HepG2 (cell line): ENCODE results near the gene ELMOD3. TPM values are rescaled to one million over a fixed set of nuclear protein-coding genes. Genes with fewer than 3 reads are reported as not detected.
A peak's percentile ranks its signal among the peaks of the same experiment; 100 is the strongest.

Experiments used
- DBP ChIP-seq: sonication (generic); formaldehyde crosslinking; IDR thresholded peaks from 2 replicates; pipeline ENCODE4 v1.4.0; 2020; ENCODE audit warnings: missing genetic modification reagents; ENCODE audit errors: not compliant biosample characterization
- DMAP1 ChIP-seq: IDR thresholded peaks from 2 replicates; pipeline ENCODE4 v1.6.1; 2016
- DR1 ChIP-seq: sonication (generic); formaldehyde crosslinking; IDR thresholded peaks from 2 replicates; pipeline ENCODE4 v1.8.0; 2021; ENCODE audit warnings: mild to moderate bottlenecking, missing genetic modification reagents, inconsistent platforms
- E2F1 ChIP-seq: sonication (generic); formaldehyde crosslinking; IDR thresholded peaks from 2 replicates; pipeline ENCODE4 v1.5.0; 2020; ENCODE audit warnings: missing genetic modification reagents
- HMGA1 ChIP-seq: sonication (generic); formaldehyde crosslinking; conservative IDR thresholded peaks from 2 replicates; pipeline ENCODE4 v1.4.0; 2020; ENCODE audit warnings: missing genetic modification reagents
- HNRNPH1 ChIP-seq: fragments of 200-400 bp; formaldehyde crosslinking; optimal IDR thresholded peaks from 2 replicates; pipeline ENCODE3; 2017; ENCODE audit warnings: mild to moderate bottlenecking, low read depth, low read length
- KDM5B ChIP-seq: sonication (generic); formaldehyde crosslinking; IDR thresholded peaks from 2 replicates; pipeline ENCODE4 v1.4.0; 2020; ENCODE audit warnings: missing genetic modification reagents, mild to moderate bottlenecking, borderline replicate concordance
- MIER3 ChIP-seq: IDR thresholded peaks from 2 replicates; pipeline ENCODE4 v1.6.1; 2016; ENCODE audit warnings: missing compliant biosample characterization, borderline replicate concordance
- MTA1 ChIP-seq: sonication (generic); formaldehyde crosslinking; IDR thresholded peaks from 2 replicates; pipeline ENCODE4 v1.4.0; 2020; ENCODE audit warnings: missing genetic modification reagents, mild to moderate bottlenecking, borderline replicate concordance
- MTF2 ChIP-seq: sonication (generic); formaldehyde crosslinking; IDR thresholded peaks from 2 replicates; pipeline ENCODE4 v1.5.0; 2020; ENCODE audit warnings: missing genetic modification reagents, borderline replicate concordance
- NFYB ChIP-seq: sonication (generic); formaldehyde crosslinking; IDR thresholded peaks from 2 replicates; pipeline ENCODE4 v1.4.0; 2020; ENCODE audit warnings: missing genetic modification reagents
- PAF1 ChIP-seq: IDR thresholded peaks from 2 replicates; pipeline ENCODE4 v1.6.1; 2016; ENCODE audit warnings: missing genetic modification reagents, missing compliant biosample characterization
- PHF20 ChIP-seq: sonication (generic); formaldehyde crosslinking; IDR thresholded peaks from 2 replicates; pipeline ENCODE4 v1.5.0; 2020; ENCODE audit warnings: mild to moderate bottlenecking, missing genetic modification reagents
- POLR2G ChIP-seq: fragments of 200-400 bp; formaldehyde crosslinking; IDR thresholded peaks from 2 replicates; pipeline ENCODE4 v1.6.1; 2018; ENCODE audit warnings: mild to moderate bottlenecking, low read depth, low read length, moderate library complexity
- RFX3 ChIP-seq: IDR thresholded peaks from 2 replicates; pipeline ENCODE4 v1.6.1; 2016; ENCODE audit warnings: missing biosample characterization, missing genetic modification reagents
- SALL2 ChIP-seq: sonication (generic); formaldehyde crosslinking; IDR thresholded peaks from 2 replicates; pipeline ENCODE4 v1.8.1; 2023; ENCODE audit warnings: mild to moderate bottlenecking, missing genetic modification reagents, inconsistent platforms
- SRF ChIP-seq: IDR thresholded peaks from 2 replicates; pipeline ENCODE4 v1.6.1; 2011; ENCODE audit warnings: mild to moderate bottlenecking, low read depth, low read length, moderate library complexity
- TBX3 ChIP-seq: fragments of 450-650 bp; IDR thresholded peaks from 2 replicates; pipeline ENCODE4 v1.6.1; 2017; ENCODE audit warnings: antibody characterized with exemption, mild to moderate bottlenecking, inconsistent platforms, borderline replicate concordance
- THAP8 ChIP-seq: sonication (generic); formaldehyde crosslinking; IDR thresholded peaks from 2 replicates; pipeline ENCODE4 v1.5.1; 2020; ENCODE audit warnings: missing genetic modification reagents, mild to moderate bottlenecking, borderline replicate concordance
- ZBTB3 ChIP-seq: sonication (generic); formaldehyde crosslinking; IDR thresholded peaks from 2 replicates; pipeline ENCODE4 v1.4.0; 2020; ENCODE audit warnings: low read depth, mild to moderate bottlenecking, moderate library complexity, missing genetic modification reagents, borderline replicate concordance
- ZBTB42 ChIP-seq: sonication (generic); formaldehyde crosslinking; IDR thresholded peaks from 2 replicates; pipeline ENCODE4 v1.5.0; 2020; ENCODE audit warnings: mild to moderate bottlenecking, missing genetic modification reagents
- ZNF383 ChIP-seq: sonication (generic); formaldehyde crosslinking; IDR thresholded peaks from 2 replicates; pipeline ENCODE4 v1.4.0; 2020; ENCODE audit warnings: missing genetic modification reagents, mild to moderate bottlenecking, borderline replicate concordance
- ZNF567 ChIP-seq: sonication (generic); formaldehyde crosslinking; IDR thresholded peaks from 2 replicates; pipeline ENCODE4 v1.8.1; 2023; ENCODE audit warnings: mild to moderate bottlenecking, missing genetic modification reagents, borderline replicate concordance
- ZNF678 ChIP-seq: sonication (generic); formaldehyde crosslinking; IDR thresholded peaks from 2 replicates; pipeline ENCODE4 v1.4.0; 2020; ENCODE audit warnings: mild to moderate bottlenecking, missing genetic modification reagents
- ZNF710 ChIP-seq: sonication (generic); formaldehyde crosslinking; IDR thresholded peaks from 2 replicates; pipeline ENCODE4 v1.5.0; 2020; ENCODE audit warnings: mild to moderate bottlenecking, missing genetic modification reagents, borderline replicate concordance
- ZNF891 ChIP-seq: sonication (generic); formaldehyde crosslinking; IDR thresholded peaks from 2 replicates; pipeline ENCODE4 v1.5.0; 2020; ENCODE audit warnings: mild to moderate bottlenecking, missing genetic modification reagents
- ZSCAN20 ChIP-seq: sonication (generic); formaldehyde crosslinking; IDR thresholded peaks from 2 replicates; pipeline ENCODE4 v1.4.0; 2020; ENCODE audit warnings: missing genetic modification reagents, mild to moderate bottlenecking, borderline replicate concordance
- polyA plus RNA-seq, 8 experiments: library from polyadenylated mRNA; depleted of rRNA in 3 of 8; stranded (reverse) in 7 of 8; unstranded in 1 of 8; fragments of >200 nt; fragmentation: Illumina TruSeq in 4 of 8; extraction: Trizol in 4 of 8; gene quantifications; 2 replicates each; pipeline versions ENCODE4 v1.2.1 to v1.2.3, GENCODE V29; 2011 to 2016; ENCODE audit warnings: low read depth in 4 of 8, missing spikeins in 1 of 8, mixed read lengths in 1 of 8; ENCODE audit not compliant: insufficient read depth in 1 of 8
- total RNA-seq, 5 experiments: library from RNA; depleted of rRNA; stranded (reverse); fragments of >200 nt; fragmentation: Illumina TruSeq; extraction: Trizol; gene quantifications; 2 replicates each; pipeline ENCODE4 v1.2.3, GENCODE V29; 2016; ENCODE audit warnings: low read depth in 1 of 5

The ELMOD3 gene
- total and polyA plus RNA-seq, 2 of the 13 experiments (the other 11 are each of a cell fraction or from before 2014, with no cell fraction given) = 13.3 to 19.5 TPM

- TF ChIP-seq DMAP1 (CRISPR knock-in tag) (0 out of 2 replicates have a peak, but pooled peaks have one; percentile 13), TBX3 (no peak), MIER3 (CRISPR knock-in tag) (0 out of 2 replicates have a peak, but pooled peaks have one; percentile 8), E2F1 (CRISPR knock-in tag) (no peak), ZSCAN20 (CRISPR knock-in tag) (no peak), ZNF383 (0 out of 2 replicates have a peak, but pooled peaks have one; percentile 46), POLR2G (peak; percentile 59), SALL2 (CRISPR knock-in tag) (no peak), DR1 (CRISPR knock-in tag) (no peak), MTF2 (CRISPR knock-in tag) (no peak), DBP (CRISPR knock-in tag) (no peak), THAP8 (CRISPR knock-in tag) (no peak), PHF20 (peak; percentile 47; the same call in 1 of the 2 replicates), HNRNPH1 (no peak), ZNF891 (CRISPR knock-in tag) (peak; percentile 82), ZBTB3 (no peak), SRF (no peak), ZBTB42 (CRISPR knock-in tag) (no peak), ZNF710 (0 out of 2 replicates have a peak, but pooled peaks have one; percentile 2), NFYB (CRISPR knock-in tag) (no peak), HMGA1 (CRISPR knock-in tag) (no peak), RFX3 (CRISPR knock-in tag) (no peak), MTA1 (CRISPR knock-in tag) (no peak), ZNF678 (CRISPR knock-in tag) (0 out of 2 replicates have a peak, but pooled peaks have one; percentile 18), PAF1 (peak; percentile 47; the same call in 1 of the 2 replicates), KDM5B (peak; percentile 61; the same call in 1 of the 2 replicates), ZNF567 (0 out of 2 replicates have a peak, but pooled peaks have one; percentile 23)
Observed at GRCh38 chr2:85419009-85419675, 64.6 kb downstream of the ELMOD3 start (continued).
